GM21367 (cell line): Measurements from ENCODE around the gene HEXIM1.
A peak's percentile ranks its signal among the peaks of the same experiment; 100 is the strongest.

Experiments
- ATAC-seq: cut with Tn5 transposase; IDR thresholded peaks from one replicate; pipeline ENCODE4 v1.9.1; 2021; ENCODE audit not compliant: unreplicated experiment

Gene HEXIM1, protein sequence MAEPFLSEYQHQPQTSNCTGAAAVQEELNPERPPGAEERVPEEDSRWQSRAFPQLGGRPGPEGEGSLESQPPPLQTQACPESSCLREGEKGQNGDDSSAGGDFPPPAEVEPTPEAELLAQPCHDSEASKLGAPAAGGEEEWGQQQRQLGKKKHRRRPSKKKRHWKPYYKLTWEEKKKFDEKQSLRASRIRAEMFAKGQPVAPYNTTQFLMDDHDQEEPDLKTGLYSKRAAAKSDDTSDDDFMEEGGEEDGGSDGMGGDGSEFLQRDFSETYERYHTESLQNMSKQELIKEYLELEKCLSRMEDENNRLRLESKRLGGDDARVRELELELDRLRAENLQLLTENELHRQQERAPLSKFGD

DNA sequence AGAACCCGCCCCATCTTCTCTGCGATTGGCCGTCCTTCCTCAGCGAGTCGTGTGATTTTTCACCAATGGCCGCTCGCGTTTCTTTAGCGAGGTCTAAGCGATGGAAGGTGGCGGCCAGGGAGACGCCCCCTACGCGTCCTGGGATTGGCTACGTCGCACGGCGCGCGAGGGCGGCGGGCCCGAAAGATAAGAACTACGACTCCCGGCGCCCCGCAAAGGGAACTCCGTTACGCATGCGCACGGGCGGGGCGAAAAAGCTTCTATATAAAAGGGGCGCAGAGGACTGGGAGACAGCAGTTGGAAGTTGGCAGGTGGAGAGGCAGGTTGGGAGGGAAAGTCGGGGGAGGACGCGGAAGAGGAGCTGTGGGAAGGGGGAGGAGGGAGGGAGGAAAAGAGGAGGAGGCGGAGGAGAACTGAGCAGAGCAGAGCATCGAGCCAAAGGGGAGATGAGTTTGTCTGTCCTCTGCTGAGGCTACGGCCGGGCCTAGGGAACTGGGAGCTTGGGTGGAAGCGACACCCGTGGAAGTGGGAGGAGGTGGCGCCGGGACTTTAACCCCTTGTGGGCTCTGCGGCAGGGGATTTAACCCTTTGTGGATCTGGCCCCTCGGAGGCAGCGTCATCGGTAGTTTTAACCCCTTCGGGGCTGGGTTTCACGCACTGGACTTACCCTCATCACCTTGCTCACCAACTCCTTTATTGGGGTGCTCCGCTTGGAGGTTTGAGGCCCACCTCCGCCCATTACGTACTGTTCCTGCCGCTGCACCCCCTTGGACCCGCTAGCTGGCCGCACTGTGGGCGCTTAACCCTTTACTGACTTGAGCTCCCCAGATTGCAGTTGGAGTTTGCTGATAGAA, at the start of gene HEXIM1:
Gene HEXIM1, plus strand, starts transcription at position 293 of the 854 bp plus-strand sequence. CDS start 716 bp downstream, outside the sequence.
- ATAC-seq, result peak; percentile 55

DNA sequence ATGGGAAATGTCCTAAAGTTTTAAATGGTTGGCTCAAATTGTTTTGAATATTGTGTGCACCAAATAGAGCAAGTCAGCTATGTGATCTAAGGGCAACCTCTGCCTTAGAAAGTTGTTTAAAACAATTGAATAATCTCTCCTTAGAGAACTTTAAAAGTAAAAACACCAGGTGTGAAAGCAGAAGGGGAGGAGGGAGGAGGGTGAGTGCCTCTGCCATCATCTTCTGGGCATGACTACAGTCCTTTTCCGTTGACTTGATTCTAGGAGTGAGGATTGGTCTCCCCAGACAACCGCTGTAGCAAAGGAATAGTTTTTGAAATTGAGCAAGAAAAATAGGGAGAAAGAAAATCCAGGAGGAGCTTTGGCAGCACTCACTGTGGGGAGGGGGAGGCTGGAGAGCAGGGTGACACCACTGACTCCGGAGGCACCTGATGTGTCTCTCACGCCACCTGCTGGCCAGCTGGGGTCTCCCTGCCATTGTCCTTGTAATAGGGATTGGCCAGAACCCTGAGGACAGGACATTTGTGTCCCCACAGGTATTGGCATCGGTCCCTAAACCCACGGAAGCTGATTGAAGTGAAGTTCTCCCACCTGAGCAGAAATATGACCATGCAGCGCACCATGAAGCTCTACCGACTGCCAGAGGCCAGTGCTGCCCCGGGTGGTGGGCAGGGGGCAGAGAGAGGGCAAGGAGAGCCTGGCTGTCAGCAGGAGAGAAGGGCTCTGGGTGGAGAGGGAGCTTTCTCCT, 49.2 kb upstream of the HEXIM1 start:
- ATAC-seq, result no peak

GRCh38 chr17:45101546-45101882, 46.8 kb upstream of the HEXIM1 start:
- ATAC-seq, result no peak

GRCh38 chr17:45101883-45102811, 46.1 kb upstream of the HEXIM1 start:
- no peak for ATAC-seq

DNA sequence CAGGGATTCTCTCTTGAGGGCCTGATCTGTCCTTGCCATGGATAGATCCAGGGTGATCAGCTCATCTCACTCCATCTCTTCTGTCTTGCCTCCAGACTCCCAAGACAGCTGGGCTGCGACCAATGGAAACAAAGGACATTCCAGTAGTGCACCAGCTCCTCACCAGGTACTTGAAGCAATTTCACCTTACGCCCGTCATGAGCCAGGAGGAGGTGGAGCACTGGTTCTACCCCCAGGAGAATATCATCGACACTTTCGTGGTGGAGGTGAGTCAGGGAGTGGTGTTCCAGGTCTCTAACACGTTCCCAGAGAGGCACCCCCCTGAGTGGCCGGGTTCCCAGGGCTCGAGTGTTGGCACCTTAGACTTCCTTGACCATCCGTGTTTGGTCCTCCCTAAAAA, 45.4 kb upstream of the HEXIM1 start:
- no peak for ATAC-seq

- ATAC-seq, result no peak
Measured at GRCh38 chr17:45103269-45103795, 44.9 kb upstream of the HEXIM1 start.

- no peak for ATAC-seq
Measured at GRCh38 chr17:45104029-45104428, 44.2 kb upstream of the HEXIM1 start.

- ATAC-seq, result no peak
Measured at GRCh38 chr17:45104497-45104896, 43.8 kb upstream of the HEXIM1 start.

- ATAC-seq, result no peak
Measured at GRCh38 chr17:45104907-45105624, 43.2 kb upstream of the HEXIM1 start.

DNA sequence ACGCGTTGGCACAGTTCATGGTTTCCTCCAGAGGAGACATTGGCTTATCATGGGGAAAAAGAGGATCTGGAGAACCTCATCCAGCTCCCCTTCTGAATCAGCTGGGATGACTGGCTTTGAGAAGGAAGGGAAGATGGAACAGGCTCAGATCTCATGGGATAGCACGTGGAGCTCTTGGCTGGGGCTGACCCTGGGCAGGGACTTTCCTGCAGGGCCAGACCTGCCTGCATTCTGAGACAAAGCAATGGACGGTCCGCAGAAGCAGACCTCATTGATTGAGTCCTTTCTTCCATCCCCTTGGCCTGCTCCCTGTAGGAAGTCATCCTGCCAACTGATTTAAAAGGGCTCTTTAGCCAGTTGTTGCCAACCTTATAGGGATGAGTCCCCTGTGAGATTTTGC, 42.2 kb upstream of the HEXIM1 start:
- no peak for ATAC-seq

DNA sequence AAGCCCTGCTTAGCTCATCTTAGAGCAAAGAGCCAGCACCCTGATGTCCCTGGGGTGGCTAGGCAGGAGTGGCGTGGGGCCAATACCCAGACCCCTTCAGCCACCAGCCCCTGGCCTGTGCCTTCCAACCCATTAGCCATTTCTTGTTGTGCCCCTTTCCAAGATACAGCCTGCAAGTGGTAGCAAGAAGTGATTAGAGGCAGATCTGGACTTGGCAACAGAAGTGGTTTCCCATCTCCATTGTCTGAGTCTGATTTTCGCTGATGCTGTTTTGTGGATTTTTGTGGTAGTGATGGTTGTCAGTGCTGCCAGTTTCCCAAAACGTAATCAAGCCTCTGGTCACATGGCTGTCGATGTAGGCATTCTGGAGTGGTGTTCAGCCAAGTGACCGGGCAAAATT, 41.7 kb upstream of the HEXIM1 start:
- no peak for ATAC-seq

DNA sequence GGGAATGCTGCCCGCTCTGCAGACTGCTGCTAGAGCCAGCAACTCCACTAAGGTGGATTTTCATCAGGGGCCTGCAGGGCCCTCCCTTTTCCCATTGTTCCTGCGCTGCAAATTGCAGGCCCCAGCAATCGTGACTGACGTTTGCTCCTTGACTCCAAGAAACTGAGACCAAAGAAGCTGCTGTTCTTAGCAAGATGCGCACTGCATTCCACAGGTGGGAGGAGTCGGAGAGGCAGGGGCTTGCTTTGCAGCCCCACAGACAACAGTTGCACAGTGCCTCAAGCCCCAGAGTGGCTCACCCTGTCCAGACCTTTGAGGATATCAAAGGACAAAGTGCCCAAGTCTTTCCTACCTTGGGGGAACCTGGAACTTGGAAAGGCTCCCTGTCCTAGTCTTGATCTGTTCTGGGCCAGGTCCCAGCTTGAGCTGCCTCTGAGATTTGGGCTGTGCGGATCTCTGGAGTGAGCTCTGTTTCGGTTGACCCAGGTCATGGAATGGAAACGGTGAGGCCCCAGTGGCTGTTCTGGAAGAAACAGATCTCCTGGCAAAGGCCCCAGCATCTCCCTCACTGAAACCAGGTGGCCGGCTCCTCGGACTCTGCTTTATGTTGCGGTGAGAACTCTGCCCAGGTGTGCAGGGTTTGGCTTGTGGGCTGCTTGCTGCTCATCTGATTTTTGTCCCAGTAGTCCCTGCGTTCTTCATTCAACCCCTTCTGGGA, 40.8 kb upstream of the HEXIM1 start:
- ATAC-seq, result no peak

DNA sequence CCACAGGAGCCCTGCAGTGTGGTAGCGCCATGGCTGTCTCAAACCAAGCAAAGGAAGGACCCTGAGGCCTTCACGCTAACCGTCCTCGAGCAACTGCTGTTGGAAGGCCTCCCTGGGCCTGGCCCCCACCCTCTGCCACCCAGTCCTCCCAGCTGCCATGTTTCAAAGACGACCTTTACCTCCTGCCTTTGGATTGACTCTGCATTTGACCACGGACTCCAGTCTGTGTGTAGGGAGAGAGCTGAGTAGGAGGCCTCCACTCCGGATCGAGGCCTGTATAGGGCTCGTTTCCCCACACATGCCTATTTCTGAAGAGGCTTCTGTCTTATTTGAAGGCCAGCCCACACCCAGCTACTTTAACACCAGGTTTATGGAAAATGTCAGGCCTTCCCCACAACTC, 40.2 kb upstream of the HEXIM1 start:
- no peak for ATAC-seq

GRCh38 chr17:45108595-45109521, 39.4 kb upstream of the HEXIM1 start:
- no peak for ATAC-seq

- ATAC-seq, result no peak
Measured at GRCh38 chr17:45110676-45111611, 37.3 kb upstream of the HEXIM1 start.

- no peak for ATAC-seq
Measured at GRCh38 chr17:45111850-45112249, 36.4 kb upstream of the HEXIM1 start.
